NCI-H187 (cell line): ENCODE data around the gene DNAJB5.

Experiments used
- DNase-seq, 2 experiments: peaks; one replicate each; lab custom pipeline; 2025; lab: John Stamatoyannopoulos, UW

DNAJB5 gene

DNA sequence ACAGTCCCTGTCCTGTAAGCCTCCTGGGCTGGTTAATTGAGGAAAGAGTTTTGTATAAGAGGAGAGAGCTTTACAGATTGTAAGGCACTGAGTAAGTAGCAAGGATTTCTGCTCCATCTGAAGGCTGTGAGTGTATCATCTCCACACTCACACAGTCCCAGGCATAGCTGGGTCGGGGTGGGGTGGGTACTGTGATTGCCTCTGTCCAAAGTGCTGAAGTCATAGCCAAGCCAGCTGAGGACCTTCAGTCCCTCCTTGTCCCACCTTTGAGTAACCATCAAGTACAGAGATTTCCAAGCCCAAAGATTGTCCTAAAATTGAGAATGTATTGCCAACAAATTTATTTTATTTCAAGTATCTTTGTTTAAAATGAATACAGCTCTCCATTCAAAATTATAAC lies 5.5 kb upstream of the DNAJB5 start:
- DNase-seq, result no peak

DNA sequence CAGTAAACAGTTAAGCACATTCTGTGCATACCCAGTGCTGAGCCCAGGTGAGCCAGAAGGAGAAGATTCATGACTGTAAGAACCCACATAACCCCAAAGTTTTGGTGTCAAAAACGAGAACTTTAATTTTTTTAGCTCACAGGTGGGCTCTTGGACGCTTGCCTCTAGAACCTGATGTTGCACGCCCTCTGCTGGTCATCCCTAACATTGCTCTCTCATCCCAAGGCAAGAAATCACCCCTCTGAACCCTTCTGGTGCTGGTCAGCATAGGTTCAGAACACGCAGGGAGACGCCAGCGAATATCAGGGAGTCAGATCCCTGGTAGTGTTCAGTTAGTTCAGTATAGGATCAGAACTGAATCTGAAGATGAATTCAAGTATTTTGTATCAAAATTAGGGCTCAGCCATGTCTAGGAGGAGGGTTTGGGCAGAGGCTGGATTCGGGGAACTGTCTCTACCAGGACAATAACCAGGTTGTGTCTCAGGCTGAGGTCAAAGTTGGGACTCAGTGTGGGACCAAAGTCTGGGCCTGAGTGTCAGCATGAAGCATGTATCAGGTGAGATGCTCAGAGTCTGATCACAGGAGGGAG lies 4.1 kb upstream of the DNAJB5 start:
- peak in 1 of 2 experiments; percentile 12 for DNase-seq

DNA sequence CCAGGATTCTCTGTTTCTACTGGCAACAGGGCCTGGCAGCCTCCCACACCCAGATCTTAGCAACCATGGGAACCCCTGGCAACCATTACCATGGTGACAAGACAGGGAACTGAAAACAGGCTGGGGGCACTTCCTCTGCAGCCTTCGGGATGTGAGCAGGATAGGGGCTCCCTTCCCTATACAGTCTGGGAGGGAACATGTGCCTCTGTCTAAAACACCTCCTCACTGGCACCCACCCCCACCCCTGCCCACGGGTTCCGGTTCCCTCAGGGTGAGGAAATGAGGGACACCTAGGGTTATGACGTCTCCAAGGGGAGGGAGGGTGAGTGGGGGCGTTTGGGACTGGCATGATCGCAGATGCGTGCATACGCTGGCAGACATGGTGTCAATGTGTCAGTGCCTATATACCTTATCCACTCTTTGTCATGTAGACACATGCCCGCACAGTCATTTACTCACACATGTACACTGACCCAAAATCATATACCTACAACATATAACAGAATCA lies 3.0 kb upstream of the DNAJB5 start:
- DNase-seq, result no peak

DNA sequence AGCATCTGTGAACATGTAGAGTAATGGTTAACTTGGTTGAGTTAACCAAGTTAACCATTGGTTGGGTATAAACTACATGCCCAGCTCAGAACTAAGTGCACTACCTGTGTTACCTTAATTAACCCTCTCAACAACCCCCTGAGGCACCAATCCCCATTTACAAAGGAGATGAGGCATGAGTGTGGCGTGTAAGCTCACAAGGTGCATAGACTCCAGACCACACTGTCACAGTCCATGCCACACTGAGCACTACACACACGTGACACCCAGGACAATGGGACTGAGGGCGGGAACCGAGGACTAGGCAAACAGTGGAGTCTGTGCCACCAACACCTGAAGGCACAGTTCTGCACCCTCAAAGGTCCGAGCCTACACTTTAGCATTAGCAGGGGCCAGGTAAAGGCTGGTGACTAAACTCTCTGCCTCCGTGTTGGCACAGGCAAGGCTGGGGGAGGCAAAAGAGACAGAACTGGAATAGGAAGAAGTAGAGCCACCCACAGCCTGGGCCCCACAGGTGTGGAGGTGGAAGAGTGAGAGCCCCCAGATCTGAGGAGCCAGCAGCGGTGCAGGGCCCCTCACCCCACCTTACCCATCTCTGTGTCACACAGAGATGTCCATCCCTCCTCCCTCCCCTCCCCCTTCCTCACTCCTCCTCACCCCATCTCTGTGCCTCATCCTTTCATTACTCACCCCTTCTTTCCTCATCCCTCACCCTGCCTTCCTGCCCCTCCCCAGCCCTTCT lies 2.2 kb upstream of the DNAJB5 start:
- peak in 1 of 2 experiments; percentile 35 for DNase-seq

DNA sequence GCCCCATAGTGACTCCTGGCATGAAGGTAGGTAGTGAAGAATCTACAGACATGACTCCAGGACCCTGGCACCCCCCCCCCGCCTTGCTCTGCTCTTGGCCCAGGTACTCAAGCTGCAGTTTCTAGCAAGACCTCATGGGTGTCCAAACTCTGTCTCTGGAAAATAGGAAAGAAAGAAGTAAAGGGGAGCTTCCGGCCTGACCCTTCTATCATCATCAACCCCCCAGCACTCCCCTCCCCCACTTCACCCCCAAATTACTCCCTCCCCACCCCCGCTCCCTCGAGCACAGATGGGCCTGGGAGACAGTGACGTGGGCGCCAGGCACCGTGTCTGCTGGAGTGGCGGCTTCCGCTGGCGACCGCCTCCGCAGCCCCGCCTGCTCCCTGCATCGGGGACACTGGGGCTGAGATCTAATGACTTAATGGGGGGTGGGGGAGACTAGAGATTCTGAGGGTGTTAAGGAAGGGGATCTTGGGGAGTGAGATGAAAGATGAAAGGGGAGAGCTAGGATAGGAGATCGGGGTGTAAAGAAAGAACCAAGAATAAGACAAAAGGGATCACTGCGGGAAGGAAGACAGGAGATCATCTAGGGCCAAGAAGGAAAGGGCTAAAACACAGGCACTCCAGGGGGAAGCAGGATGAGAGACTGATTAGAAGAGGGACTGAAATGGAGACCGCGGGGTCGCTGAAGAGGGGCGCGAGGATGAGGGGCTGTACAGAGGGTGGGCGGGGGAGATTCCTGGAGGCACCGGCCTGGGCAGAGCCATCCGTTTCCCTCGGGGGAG lies 1.1 kb upstream of the DNAJB5 start:
- no peak for DNase-seq

DNA sequence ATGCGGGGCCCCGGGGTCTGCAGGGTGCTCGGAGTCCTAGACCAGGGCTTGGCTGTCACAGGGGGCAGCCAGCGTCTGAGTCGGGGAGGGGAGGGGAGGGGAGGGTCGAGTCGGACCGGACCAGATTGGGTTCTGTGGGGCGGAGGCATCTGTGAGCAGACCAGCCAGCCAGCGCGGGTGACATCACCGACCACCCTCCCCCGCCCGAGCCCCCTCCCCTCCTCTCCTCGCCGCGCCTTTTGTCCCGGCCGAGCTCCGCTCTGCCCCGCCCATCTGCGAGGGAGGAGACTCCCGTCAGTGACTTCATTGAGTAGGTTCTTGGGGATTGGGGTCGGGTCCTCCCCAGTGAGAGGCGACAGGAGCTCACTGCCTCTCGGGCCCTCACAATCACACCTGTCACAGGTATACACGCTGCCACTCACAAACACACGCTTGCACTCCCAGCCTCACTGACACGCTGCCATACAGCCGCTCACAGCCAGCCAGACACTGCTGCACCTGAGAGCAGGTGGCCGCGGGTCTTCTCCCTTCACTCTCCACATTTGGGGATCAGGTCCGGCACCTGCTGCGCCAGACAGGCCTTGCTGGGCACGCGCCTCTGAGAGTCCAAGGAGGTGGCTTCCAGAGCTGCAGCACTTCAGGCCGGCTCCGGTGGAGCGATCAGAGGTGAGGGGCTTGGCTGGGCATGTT lies 546 bp downstream of the DNAJB5 start:
- peak in 1 of 2 experiments; percentile 24 for DNase-seq

DNA sequence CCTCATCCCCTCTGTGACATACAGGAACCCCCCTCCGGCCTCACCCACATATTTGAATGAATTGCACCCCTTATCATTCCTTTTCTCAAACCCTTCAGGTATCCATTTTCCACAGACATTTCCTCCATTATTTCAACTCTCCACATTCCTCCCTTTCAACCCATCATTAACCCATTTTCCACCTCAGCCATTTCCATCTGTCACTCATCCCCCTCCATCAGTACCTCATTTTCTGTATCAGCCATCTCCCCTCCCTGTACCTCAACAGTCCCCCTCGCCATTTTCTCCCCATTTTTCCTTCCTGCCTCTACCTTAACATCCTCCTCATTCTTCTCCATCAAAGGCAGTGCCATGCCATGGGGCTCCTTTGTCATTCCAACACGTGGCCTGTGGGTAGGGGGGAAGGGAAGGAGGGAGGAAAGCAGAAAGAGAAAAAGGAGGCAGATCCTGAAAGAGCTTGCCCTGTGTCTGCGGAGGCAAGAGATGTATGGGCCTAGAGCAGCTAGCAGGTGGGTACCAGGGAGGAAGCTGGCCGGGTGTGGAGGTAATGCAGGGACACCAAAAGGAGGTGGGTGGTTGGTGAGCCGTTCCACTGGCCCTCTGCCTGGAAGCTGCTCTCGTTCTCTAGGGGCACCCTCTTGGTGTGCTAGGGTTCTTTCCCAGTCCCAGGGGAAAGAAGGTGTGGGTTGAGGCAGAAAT lies 1.5 kb downstream of the DNAJB5 start:
- DNase-seq, result no peak

DNA sequence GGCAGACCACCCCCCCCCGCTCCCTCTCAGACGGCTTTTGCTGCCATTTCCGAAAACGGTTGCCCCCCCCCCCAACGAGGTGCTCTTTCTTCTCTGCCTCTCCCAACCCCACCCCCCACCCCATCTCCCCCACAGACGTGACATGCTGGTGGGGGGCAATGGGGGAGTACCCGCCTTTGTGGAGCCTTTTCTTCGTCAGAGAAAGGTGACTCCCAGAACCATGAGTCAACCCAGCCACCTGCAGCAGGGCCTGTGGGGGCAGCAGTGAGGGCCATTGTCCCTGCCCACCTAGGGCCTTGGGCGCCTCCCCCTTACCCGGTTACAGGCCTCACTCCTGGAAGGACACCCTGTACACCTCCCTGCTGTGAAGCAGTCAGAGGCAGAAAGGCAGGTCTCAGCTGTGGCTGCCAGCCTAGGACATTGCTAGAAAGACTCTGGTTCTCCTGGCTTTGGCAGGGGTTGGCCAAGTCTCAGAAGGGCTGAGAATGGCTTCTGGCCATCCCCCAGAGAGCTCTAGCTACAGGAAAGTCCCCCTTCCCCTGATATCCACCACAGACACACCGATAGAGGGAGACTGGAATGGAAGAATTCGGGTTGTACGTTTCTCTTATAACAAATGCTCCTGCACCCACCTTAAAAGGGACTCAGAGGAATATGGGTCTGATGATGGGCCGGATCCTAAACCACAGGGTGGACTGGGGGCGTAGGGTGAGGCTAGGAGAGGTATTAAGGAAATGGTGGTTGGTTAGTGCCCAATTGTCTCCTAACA lies 2.2 kb downstream of the DNAJB5 start:
- no peak for DNase-seq

DNA sequence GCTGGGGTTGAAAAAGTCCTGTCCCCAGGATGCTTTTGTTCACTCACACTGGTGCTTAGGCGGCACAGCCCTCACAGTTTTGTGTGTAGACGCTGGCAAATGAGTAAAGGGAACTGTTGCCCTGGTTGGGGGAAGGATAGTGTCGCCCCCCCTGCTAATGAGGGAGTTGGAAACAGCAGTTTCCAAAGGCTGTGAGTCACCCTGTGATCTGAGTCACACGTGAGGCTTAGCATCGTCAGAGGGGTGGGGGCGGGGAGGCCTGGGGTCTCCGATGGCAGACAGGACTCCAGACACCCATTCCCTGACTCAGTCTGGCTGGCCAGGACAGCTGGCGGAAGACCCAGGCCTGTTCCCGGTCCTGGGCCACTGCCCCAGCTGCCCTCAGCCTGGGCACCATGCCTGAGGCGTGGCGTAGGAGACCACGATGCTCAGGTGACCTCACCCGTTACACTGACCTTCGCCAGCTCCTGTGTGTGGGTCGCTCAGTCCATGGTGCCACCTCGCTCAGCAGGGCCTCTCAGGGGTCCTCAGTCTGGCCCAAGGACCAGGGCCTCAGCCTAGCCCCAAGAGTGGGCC lies 2.9 kb downstream of the DNAJB5 start:
- DNase-seq, result no peak

DNA sequence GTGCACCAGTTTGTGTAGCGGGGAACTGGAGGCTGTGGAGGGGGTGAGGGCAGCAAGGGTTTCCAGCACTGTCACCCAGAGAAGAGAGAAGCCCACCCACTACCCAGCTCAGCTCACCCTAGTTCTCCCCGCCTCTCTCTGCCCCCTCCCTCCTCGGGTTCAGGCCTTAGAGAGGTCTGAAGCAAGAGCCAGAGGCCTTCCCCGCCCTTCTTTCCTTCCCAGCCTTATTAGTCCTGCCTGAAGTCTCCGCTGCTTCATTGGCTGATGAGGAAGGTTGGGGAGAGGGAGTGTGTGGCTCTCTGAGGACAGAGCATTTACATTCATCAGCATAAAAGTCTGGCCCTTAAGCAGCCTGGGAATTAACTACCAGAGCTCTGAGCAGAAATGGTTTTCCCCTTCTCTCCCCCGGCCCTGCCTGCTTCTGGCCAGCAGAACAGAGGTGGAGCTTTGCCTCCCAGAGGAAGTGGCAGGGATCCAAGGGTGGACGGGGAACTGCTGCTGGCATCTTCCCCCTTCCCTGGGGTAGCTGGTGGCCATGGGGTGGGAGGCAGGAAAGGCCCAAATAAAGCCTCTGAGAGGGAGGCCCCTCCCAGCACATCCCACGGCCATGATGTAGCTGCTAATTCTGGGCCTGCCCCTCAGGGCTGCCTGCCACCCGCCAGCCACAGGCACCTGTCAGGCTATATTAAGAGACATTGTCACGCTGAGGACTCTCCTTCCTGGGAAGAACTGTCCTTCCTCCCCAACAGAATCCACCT lies 4.1 kb downstream of the DNAJB5 start:
- no peak for DNase-seq

DNA sequence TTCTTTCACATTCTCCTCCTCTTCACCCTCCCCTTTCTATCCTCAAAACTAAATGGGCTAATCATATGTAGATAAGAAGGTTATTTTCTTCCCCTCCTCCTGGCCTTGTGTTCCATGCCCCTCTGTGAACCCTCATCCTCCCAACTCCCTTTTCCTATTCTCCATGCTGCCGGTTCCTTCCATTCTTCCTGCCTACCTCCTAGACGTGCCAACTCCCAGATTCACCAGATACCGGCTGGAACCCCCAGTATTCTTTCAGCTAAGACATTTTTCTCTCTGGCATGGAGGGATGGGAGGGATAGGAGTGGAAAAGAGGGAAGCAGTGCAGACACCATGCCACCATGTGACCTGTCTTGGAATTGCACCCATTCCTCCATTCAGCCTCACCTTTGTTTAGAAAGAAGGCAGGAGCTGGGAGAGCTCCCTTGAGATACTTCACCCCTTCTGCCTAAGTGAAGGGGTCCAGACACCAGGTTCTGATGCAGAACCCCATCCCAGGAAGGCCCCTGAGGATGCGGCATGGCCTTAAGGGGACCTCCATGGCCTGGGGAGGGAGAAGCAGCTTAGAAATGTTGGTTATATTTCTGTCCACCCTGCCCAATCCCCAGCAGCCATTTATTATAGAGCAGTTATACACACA lies 4.8 kb downstream of the DNAJB5 start:
- DNase-seq, result no peak

DNA sequence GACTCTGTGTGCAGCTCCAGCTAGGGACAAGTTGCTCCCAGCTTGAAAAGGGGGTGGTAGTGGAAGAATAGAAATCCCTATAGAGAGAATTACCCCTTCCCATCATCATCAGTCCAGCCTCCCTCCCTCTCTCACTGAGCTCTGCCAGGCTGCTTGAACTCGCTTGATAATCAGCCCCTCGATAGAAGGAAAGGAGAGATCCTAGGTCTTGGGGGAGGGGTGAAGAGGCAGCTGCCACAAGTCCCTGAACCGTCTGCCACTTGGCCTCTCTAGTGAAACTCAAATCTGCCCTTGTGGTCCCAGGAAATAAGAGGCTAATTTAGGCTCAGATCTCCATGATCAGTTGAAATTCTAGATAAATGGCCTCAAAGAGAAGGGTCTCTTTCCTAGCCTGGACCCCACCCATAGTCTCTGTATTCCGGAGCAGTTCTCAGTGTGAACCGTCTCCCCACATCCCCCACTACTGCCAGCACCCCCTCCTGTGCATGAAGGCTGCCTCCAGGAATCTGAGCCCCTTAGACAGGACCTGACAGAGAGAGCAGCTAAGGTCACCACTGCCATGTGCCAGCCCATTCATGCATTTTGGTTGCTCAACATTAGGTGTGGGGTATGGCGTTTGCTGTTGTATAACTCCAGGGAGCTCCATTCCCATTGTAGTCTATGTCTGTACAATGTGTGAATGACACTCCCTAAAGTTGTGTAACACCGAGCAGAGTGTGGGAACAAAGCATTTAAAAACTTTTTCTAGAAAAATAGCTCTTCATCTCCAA lies 5.5 kb downstream of the DNAJB5 start:
- no peak for DNase-seq

DNA sequence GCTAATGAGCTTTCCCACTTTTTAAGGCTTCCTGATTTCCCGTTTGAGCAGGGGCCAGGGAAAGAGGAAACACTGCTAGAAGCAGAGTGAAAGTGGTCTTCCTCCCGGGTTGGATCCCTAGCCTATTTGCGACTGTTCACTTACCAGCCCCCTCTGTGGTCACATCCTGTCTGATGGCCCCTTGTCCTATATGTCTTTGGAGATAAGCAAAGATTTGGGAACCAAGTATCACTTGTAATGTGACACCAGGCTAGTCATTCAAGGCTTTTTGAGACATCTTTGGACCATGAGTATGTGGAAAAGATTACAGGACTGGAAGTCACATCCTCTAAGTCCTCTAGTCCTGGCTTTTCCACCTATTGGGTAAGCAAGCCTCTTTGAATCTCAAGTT lies 6.1 kb downstream of the DNAJB5 start:
- DNase-seq, result no peak

DNA sequence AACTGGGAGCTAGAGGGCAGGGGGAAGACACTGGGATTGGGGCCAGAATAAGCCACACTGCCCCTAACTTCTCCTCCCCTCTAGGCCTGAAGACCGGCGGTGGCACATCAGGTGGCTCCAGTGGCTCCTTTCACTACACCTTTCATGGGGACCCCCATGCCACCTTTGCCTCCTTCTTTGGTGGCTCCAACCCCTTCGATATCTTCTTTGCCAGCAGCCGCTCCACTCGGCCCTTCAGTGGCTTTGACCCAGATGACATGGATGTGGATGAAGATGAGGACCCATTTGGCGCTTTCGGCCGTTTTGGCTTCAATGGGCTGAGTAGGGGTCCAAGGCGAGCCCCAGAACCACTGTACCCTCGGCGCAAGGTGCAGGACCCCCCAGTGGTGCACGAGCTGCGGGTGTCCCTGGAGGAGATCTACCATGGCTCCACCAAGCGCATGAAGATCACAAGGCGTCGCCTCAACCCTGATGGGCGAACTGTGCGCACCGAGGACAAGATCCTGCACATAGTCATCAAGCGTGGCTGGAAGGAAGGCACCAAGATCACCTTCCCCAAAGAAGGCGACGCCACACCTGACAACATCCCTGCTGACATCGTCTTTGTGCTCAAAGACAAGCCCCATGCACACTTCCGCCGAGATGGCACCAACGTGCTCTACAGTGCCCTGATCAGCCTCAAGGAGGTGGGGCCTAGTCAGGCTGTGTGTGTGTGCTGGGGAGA lies 6.8 kb downstream of the DNAJB5 start:
- DNase-seq, result no peak

DNA sequence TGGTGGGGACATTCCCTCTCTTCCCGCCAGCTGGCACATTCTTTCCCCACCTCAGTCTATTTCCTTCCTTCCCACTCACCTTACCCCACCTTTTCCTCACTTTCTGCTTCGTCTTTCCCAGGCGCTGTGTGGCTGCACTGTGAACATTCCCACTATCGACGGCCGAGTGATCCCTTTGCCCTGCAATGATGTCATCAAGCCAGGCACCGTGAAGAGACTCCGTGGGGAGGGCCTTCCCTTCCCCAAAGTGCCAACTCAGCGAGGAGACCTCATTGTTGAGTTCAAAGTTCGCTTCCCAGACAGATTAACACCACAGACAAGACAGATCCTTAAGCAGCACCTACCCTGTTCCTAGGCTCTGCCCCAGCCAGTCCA lies 7.3 kb downstream of the DNAJB5 start:
- DNase-seq, result no peak

DNA sequence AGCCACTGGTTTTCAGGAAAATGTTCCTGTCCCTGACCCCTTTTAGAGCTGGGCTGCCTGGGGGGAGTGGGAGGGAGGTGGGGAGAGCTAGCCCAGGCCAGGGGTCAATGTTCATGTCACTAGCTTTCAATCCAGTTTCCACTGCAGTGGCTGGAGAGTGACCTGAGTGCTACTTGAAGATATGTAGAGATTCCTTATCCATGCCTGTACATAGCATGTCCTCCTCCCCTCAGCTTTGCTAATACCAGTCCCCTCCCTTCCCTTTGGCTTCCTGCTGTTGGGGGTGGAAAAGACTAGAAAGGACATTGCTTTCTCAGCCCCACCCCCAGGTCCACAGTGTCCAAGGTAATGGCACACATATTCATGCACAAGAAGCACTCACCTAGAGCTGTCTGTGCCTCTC lies 7.8 kb downstream of the DNAJB5 start:
- DNase-seq, result no peak

DNA sequence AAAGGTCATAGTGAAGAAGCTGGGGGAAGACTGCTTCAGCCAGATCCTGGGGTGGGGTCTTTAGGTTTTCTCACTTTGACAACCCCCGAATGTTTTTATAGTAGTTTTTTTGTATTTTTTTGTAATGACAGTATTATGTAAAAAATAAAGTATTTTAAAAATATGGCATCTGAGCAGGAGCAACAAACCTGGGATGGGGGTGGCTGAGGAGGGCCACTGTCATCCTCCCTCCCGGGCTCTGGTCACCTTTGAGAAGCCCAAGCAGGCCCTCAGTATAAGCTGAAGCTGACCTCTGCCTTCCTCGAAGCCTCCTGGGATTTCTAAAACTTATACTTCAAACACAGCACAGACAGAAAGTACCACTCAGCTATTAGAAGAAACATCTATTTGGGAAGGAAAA lies 8.7 kb downstream of the DNAJB5 start:
- DNase-seq, result no peak

DNA sequence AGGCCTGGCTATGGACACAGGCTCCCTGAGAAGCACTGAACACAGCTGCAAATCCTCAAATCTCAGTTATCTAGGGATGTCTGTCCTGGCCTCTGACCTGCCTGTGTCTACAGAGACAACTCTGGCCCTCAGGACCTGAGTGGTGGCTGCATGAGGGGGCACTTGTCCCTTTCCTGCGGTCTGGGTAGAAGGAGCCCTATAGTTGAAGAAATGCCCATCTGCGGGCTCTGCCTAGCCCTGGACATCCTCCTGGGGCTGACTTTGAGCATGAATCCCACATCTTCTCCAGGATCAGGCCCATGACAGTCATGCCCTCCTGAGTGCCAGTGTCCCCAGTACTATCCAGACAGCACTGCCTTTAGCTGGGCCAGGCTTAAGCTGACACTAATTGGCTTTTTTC lies 10.0 kb downstream of the DNAJB5 start:
- DNase-seq, result no peak
